Ishikawa (cell line): ENCODE results near the gene SLC35A2.

Experiments
- CREB1 ChIP-seq: IDR thresholded peaks from 2 replicates; pipeline ENCODE4 v1.6.1; 2012; ENCODE audit warnings: low read depth
- EGR1 ChIP-seq: IDR thresholded peaks from 2 replicates; pipeline ENCODE4 v1.6.1; 2012
- EP300 ChIP-seq: IDR thresholded peaks from 2 replicates; pipeline ENCODE4 v1.6.1; 2012; ENCODE audit warnings: borderline replicate concordance
- RAD21 ChIP-seq: IDR thresholded peaks from 2 replicates; pipeline ENCODE4 v1.6.1; 2012; ENCODE audit warnings: low read depth
- TAF1 ChIP-seq: IDR thresholded peaks from 2 replicates; pipeline ENCODE4 v1.6.1; 2012; ENCODE audit warnings: low read depth, mild to moderate bottlenecking
- TCF12 ChIP-seq: IDR thresholded peaks from 2 replicates; pipeline ENCODE4 v1.6.1; 2012; ENCODE audit warnings: low read depth
- TF ChIP-seq, protein P1 (sequence below): IDR thresholded peaks from 2 replicates; pipeline ENCODE4 v1.6.1; 2012; ENCODE audit warnings: low read depth, mild to moderate bottlenecking

- TF ChIP-seq TAF1 (no peak), RAD21 (no peak), EGR1 (no peak), EP300 (no peak), CREB1 (no peak), TCF12 (no peak)
- TF ChIP-seq, protein P1, sequence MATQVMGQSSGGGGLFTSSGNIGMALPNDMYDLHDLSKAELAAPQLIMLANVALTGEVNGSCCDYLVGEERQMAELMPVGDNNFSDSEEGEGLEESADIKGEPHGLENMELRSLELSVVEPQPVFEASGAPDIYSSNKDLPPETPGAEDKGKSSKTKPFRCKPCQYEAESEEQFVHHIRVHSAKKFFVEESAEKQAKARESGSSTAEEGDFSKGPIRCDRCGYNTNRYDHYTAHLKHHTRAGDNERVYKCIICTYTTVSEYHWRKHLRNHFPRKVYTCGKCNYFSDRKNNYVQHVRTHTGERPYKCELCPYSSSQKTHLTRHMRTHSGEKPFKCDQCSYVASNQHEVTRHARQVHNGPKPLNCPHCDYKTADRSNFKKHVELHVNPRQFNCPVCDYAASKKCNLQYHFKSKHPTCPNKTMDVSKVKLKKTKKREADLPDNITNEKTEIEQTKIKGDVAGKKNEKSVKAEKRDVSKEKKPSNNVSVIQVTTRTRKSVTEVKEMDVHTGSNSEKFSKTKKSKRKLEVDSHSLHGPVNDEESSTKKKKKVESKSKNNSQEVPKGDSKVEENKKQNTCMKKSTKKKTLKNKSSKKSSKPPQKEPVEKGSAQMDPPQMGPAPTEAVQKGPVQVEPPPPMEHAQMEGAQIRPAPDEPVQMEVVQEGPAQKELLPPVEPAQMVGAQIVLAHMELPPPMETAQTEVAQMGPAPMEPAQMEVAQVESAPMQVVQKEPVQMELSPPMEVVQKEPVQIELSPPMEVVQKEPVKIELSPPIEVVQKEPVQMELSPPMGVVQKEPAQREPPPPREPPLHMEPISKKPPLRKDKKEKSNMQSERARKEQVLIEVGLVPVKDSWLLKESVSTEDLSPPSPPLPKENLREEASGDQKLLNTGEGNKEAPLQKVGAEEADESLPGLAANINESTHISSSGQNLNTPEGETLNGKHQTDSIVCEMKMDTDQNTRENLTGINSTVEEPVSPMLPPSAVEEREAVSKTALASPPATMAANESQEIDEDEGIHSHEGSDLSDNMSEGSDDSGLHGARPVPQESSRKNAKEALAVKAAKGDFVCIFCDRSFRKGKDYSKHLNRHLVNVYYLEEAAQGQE = no peak
Measured at GRCh38 chrX:48905090-48905790, 6.2 kb downstream of the SLC35A2 start.
